LNCAP (cell line): Measurements from ENCODE around the gene SETBP1.

Experiments used
- CTCF ChIP-seq: fragments of 450-650 bp; IDR thresholded peaks from 2 replicates; pipeline ENCODE4 v1.5.1; 2017; ENCODE audit warnings: mild to moderate bottlenecking

The SETBP1 gene

DNA sequence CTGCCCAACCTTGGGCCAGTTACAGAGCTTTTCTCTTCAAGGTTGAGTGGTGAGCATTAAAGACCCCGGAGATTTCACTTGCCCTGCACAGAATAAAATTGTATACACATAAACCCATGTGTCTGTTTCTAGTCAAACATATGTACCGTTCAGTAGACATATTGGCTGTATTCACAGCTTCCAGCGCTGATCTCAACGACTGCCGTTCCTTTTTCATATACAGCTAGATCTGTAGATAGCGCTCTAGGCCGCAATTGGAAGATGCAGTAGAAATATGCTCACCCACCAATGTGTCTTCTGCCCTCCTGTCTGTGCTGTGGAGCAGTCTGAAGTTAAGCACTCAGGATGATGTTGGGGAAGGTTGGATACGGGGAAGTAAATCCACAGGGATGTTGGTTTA, 317.7 kb downstream of the SETBP1 start:
- TF ChIP-seq CTCF, result no peak

DNA sequence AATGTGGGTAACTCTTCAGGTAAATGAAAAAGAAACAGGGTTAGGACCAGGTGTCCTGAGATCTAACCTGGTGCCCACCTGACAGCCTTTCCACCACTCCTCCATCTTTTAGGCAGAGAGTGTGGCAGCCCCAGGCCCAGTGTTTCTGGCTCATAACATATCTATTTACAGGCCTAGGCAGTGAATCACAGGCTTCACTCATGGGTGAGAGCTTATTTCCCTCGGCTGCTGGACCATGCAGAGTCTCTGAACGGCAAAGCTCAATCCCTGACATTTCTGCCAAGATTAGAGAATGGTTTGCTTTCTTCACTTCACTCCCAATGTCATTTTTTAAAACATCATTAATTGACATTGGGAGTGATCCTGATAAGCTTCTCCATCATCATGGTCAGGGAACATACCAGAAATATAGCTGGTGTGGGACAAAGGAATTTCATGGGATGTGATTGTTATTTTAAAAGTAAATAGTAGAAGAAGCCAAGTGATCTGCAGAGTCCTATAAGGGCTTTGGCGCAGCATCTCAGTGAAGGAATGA, 323.9 kb downstream of the SETBP1 start:
- TF ChIP-seq CTCF, result no peak

DNA sequence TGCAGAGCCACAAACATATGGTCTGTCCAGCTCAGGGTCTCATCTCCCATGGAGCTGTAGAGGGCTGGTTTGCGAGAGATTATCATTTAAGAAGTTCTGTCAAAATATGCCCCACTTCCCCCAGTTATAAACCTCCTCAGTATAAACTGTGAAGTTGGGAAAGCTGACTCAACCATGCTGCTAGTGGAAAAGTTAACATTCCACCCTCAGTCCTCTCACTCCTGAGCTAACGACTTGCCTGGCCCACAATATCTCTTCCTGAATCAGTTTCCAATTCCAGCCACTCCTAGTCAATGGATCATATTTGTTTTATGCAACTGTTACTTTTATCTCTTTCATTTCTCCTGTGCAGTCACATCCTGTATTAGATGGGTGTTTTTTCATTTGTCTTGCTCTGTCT, 326.2 kb downstream of the SETBP1 start:
- no peak for TF ChIP-seq CTCF

DNA sequence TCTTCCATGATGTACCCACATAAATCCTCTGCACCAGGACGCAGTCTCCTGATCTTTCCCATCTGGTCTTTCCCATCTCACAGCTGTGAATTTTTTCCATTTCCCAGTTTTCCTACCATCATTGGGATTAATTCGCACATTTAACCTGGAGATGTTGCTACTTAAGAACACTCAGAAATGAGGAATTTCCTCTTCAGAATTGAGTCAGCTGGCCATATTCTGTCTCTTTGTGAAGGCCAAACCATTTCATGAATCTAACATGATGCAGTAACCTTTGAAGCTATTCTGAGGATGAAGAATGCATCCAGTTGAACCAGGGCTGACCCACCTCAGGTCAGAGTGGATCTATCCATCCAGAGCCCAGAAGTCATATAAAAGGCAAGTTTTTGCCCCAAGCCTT, 326.8 kb downstream of the SETBP1 start:
- TF ChIP-seq CTCF, result no peak

DNA sequence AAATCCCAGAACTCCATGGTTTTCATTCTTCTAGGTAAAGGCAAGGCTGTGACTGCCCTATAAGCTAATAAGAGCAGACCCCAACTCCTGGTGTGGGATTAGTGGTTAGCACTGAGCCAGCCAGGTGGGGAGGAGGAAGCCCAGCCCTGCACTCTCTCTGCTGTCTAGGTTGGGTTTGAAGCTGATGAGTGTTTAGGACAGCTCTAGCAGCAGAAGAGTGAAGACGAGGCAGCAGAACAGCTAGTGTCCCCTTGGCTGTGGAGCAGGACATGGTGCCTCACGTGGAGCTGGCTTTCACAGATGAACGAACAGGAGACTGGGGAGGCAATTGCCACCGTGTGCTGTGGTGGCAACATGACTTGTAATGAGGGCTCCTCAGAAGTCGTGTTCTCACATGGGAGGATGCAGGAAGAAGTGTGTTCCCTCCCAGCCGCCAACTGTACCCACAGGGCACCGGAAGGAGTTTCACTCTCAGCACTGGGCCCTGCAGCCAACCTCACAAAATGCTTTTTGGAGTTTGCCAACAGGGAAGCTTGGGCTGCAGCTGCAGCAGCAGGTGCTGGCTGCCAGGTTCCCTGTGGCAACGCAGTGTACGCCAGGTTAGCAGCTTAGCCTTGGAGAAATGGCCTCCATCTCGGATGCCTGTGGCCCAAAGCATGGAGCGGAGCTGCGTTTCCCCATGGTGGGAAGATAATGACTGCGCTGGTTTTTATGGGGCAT, 328.2 kb downstream of the SETBP1 start:
- no peak for TF ChIP-seq CTCF

GRCh38 chr18:45009756-45010155, 329.1 kb downstream of the SETBP1 start:
- TF ChIP-seq CTCF, result no peak

- no peak for TF ChIP-seq CTCF
These were observed 331.6 kb downstream of the SETBP1 start for GRCh38 chr18:45012286-45012685.
